HG03520 (cell line): ENCODE results near the gene KLHL41.

Experiments used
- ATAC-seq: cut with Tn5 transposase; IDR thresholded peaks from one replicate; pipeline ENCODE4 v1.9.1; 2021; ENCODE audit warnings: mild to moderate bottlenecking, moderate library complexity; ENCODE audit not compliant: unreplicated experiment

KLHL41 gene

DNA sequence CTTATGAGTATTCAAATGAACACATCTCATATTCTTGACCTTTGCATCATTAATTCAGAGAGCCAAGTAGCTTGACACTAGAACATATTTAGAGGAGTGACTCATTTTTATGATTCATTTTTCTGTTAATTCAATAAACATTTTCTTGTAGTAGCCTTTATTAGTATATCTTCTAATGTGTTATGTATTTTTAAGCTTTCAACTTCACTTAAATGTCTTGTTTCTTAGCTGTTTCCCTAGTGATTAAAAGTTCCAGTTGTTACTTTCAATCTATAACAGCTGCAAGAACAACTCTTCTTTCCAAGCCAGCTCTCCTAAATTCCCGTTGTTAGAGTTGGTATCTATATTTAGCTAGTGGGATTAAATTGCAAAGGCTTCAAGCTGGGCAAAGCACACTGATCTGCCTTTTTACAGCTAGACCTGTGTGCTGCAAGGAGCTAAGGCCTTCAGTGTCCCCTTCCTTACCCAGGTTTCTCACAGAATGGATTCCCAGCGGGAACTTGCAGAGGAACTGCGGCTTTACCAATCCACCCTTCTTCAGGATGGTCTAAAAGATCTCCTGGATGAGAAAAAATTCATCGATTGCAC, at the start of gene KLHL41:
TSS of gene KLHL41 (plus strand) at position 405 of the 588 bp plus-strand sequence. CDS start at position 482, 77 bp downstream.
- no peak for ATAC-seq

DNA sequence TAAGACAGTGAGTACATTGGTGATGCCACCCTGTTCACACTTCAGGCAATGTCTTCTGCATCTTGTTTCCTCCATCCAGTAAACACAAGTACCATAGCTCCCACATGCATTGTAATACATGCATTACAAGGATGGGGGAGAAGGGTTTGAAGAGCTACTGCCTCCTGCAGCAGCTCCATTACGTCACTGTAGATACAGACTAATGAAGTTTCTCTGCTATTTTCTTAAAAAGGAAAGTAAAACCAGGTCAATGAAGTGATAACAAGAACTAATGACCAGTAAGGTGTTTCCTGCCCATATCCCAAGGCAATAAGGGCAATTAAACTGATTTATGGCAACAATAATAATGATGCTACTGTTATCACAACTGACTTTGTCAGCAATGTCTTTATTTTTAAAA, 48.4 kb upstream of the KLHL41 start:
- no peak for ATAC-seq

DNA sequence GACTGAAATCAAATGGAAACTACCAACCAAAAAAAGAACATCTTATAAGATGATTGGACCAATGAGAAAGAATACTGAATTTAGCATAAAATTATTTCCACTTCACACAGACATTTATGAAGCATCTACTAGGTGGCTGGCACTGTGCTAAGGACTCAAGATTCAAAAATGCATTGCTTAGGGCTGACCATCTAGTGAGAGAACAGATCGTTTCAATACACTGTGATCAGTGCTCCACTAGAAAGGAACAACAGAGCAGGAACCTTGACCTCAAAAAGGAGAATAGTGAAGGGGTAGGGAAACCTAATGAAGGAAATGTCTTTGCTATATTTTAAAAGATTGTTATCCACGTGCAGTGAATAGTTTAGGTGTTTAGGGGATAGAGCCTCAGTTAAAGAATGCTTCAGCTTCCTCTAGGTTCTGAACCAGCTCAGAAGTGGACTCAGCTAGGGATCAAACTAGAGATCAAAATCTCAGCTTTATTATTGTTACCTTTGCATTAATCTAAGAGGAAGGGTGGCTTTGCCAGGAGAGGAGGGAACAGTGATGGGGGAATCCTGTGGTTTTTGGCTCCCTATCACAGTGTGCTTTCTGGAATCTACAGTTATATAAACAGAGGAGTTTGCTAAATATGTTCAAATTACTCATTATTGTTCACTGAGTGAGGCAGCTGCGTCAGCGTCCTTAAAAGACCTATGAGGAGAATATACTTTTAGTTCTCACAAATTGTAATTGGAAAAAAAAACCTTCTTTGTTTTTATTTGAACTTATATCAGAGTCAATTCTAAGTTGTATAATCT, 46.4 kb upstream of the KLHL41 start:
- ATAC-seq: no peak

DNA sequence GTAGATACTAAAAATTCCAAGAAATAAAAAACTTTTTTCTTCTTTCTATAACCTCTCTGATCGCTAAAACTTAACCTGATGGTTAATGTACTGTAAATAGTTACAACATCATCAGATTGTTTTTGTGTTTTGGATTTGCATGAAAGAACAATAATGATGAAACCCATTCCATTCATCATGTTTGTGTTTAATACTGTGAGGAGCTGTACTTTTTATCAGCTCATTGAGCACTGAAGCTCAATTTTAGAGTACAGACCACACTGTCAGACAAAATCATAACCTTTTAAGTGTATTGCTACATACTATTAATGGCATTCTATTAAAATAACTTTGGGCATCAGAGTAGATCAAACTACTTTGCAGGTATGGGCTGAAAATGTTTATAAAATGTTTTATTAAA, 45.0 kb upstream of the KLHL41 start:
- ATAC-seq: no peak

DNA sequence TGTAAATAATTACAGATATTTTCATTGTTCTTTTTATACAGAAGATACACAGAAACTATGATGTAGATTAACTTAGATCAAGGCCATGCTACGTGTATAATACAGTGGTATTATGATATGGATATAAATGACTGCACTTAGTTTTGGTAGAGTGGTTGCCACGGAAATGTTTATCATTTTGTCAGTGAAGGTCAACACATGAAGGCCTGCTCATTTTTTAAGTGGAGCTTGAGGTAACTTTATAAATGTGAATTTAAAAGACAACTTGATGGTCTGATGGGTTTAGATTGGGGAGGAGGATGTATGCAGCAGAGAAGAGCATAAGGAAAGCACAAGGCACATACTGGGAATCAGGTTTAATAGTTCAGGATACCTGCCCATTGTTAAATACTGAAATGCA, 44.6 kb upstream of the KLHL41 start:
- no peak for ATAC-seq

DNA sequence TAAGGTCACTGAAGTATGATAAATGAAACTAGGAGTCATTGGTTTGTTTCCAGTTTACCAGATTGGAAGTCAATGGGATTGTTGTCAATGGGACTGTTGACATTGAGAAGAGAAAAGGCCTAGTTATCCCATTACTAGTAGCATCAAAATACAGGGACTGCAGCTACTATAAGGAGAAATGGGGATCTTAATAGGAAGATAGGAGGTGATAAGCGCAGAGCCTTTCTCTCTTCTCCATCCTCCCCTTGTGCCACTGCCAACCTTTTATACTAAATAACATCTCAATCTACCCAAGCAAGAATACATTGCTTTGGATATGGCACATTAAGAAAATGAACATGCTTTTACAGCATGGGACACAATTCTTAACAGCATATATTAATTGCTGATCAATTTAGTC, 40.7 kb upstream of the KLHL41 start:
- ATAC-seq: no peak

DNA sequence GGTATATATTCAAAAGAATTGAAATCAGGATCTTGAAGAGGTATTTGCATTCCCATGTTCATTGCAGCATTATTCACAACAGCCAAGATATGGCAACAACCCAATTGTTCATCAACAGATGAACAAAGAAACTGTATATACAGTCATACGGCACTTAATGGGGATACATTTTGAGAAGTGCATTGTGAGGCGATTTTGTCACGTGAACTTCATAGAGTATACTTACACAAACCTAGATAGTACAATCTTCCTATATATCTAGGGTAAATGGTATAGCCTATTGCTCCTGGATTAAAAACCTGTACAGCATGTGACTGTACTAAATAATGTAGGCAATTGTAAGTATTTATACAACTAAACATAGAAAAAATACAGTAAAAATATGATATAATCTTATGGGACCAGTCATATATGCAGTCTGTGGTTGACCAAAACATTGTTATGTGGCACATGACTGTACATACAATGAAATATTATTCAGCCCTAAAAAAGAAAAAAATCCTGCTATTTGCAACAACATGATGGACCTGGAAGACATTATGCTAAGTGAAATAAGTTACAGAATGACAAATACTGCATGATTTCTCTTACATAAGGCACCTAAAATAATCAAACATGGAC, 39.4 kb upstream of the KLHL41 start:
- no peak for ATAC-seq

DNA sequence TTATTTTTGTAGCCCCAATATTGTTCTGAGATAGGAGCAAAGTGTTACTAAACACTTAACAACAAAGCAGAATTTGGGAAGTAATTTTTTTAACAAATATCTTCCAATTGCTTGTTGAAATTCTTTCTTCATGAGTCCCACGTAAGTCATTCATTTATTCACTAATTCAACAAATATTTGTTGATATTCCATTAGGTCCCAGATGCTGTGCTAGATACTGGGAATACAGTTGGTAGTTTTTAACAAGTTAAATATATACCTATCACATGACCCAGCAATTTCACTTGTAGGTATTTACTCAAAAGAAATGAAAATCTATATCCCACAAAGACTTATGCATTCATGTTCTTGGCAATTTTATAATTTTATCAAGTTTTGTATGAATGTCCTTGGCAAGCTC, 37.3 kb upstream of the KLHL41 start:
- no peak for ATAC-seq

DNA sequence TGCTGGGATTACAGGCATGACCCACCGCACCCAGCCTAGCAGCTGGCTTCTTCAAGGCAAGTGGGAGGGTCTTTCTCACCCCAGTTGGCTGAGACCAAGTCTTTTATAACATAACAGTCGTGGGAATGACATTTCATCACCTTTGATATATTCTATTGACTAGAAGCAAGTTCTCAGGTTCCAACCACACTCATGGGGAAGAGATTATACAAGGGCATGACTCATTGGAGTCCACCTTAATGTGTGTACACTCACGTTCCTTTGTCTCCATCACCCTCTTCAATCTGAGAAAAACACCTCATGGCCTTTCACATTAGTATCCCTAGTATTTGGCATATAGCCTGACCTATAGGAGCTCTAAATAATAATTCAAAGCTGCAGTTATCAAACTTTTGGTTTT, 33.0 kb upstream of the KLHL41 start:
- ATAC-seq: no peak

DNA sequence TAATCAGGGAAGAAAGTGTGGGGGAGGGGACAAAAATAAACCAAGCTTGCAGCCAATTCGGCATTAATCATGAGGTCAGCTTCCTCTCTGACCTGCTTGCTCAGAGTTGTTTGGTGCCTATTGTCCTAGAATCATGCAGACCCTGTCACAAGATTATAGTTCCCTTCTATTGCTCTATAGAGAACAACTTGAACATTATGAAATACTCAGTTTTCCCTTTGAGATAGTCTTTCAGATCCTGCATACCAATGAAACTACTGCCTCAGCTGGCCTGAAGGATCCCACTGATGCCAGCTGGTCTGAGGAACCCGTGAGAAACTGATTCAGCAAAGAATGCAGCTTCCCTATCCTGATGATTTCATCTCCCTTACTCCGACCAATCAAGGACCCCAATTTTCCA, 31.2 kb upstream of the KLHL41 start:
- ATAC-seq: no peak

DNA sequence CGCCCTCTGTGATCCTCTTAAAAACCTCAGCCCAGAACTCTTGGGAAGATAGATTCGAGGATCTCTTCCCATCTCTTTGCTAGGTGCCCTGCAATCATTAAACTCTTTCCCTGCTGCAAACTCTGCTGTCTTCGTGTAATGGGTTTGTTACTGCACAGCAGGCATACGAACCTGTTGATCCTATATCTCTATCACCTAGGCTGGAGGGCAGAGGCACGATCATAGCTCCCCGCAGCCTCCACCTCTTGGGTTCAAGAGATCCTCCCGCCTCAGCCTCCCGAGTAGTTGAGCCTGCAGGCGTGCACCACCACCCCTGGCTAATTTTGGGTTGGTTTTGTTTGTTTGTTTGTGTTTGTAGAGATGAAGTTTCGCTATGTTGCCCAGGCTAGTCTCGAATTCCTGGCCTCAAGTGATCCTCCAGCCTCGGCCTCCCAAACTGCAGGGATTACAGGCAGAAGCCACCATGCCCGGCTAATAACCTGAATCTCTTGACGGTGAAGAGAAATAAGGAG, 30.7 kb upstream of the KLHL41 start:
- ATAC-seq: no peak

DNA sequence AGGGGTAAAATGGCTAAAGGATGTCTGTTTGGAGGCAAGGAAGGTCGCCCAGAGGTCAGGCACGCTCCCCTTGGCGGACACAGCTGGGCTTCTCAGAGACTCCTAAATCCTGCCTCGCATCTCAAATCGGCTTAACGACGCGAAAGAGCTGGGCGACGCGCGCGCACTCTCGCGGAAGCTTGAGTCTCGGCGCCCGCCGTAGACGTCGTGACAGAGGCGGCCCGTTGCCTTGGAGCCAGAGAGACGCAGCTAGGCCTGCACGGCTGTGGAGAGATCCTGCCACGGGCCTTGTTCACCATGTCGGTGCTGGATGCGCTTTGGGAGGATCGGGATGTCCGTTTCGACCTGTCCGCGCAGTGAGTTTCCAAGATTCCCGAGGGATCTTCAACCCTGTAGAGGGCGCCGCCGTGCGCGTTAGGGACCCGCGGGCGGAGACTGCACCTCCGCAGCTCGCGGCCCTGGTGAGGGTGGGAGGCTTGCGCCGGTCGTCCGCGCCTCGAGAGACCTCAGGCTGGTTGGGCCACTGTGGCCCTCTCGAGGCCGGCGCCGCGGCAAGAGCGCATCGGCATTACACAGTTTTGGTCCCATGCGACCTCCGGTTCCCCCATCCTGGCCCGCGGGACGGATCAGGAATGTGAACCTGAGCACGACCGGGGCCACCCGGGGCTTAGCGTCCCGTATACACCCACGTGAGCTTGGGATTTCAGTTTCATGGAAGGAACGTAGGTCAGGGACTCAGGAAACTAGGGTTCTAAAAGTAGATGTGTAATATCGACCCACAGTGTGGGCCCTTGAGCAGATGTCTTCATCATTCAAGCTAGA, 30.0 kb upstream of the KLHL41 start, which contains the start of gene BBS5:
TSS of gene BBS5 (plus strand) at position 238 of the 822 bp plus-strand sequence. CDS start at position 298, 60 bp downstream.
- peak; percentile 93 for ATAC-seq

DNA sequence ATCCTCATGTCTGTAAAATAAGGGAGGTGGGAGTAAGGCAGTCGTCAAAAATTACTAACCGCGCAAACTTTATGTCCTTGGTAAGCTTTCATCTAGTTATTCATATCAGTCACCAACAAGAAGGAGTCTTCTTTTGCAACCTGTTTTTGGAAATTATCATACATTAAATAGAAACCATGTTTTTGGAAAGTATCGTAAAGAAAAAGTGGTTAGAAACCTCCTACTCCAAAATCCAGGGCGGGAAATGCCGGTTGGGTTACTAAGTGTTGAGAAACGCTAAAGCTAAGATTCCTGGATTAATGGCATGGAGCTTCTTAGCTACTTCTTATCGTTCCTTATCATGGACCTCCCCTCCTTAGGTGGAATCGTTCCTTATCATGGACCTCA, 29.4 kb upstream of the KLHL41 start:
- no peak for ATAC-seq

DNA sequence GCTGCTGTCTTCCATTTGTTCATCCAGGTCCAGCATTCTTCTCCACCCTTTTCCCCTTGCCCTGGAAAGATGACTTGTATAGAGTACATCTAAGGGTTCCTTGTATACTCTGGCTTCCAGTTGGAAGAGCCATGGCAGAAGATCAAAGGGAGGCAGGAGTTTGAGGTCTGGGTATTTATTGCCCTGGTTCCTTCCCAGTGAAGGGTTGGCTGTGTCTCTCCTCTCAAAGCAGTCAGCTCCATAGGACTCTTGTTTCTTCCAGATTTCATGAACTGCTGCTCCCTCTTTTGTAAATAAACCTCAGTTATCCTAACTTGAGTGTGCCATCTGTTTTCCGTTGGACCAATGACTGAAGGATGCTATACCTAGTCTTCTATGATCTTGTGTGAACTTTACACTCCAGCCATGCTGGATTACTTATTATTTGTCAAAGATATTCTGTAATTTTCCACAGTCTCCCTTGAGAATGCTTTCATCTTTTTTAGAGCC, 23.8 kb upstream of the KLHL41 start:
- ATAC-seq: no peak

DNA sequence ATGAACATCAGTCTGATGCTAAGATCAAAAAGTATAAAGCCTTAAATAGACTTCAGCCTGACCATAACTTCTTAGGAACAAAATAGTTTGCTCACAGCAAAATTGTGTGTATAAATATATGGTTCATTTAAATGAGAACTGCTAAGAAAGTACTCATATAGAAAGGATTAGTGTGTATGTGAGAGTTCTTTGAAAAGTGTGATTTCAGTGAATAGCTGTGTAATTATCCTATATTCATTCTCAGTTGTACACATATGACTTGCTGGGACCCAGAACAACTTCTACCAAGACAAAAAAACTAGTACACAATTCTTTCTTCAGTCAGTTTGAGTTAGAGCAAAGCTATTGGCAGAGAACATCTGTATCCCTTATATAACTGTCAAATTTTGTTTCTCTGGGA, 23.0 kb upstream of the KLHL41 start:
- ATAC-seq: no peak

DNA sequence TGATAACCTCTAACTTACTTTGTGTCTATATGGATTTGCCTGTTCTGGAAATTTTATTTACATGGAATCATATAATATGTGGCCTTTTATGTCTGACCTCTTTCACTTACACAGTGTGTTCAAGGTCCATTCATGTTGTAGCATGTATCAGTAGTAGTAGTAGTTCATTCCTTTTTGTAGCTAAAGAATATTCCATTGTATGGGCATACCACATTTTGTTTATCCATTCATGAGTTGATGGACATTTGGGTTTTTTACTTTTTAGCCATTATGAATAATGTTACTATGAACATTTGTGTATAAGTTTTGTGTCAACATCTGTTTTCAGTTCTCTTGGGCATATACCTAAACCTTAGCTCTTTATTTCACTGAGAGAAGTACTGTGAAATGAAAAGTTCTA, 18.7 kb upstream of the KLHL41 start:
- no peak for ATAC-seq

DNA sequence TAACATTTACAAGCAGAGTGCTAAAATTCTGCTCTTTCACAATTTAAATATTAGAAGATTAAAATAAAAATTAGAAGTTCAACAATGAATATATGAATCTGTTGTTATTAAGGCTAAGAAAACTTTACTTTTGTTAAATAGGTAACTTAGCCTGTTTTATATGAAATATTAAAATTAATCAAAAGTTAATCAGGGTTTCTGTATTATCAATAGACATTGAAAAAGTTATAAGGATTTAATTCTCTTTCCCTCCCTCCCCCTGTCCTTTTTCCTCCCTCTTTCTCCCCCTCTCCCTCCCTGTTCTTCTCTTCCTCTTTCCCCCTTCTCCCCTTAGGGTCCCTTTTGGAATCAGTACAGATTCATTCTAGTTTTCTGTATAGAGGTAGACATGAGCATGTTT, 18.1 kb upstream of the KLHL41 start:
- ATAC-seq: no peak

DNA sequence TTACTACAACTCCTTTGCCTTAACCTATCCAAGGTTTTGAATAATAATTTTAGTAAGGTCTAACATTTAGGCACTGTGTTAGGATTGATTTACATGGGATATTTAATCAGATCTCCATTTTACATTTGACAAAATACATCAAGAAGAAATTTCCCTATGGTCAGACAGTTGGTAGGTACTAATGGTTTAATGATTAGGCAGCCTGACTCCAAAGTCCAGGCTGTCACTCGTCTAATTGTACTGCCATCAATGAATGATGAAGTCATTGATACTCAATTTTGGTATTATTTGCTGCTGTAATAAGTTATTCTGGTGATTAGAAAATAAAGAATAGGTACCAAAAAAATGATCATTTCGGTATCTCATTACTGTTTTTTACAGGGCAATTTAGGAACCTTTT, 16.1 kb upstream of the KLHL41 start:
- ATAC-seq: no peak

DNA sequence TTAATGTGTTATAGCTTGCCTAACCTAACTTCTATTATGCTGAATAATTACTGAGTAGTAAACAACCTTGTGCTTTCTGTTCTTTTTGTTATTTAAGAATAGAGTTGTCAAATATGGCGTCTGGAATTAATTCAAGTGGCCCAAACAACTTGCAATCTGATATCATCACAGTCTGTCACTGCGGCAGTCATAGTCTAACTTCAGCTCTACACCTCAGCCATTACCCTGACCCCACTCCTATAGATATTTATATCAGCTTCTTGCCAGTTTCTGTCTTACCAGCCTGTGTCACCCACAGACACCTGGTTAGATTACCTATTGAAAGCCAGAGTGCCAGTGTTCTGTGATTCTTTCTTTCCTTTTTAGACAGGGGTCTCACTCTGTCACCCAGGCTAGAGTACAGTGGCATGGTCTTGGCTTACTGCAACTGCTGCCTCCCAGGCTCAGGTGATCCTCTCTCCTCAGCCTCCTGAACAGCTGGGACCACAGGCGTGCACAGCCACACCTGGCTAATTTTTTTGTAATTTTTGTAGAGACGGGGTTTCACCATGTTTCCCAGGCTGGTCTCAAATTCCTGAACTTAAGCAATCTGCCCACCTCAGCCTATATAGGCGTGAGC, 14.1 kb upstream of the KLHL41 start:
- no peak for ATAC-seq

DNA sequence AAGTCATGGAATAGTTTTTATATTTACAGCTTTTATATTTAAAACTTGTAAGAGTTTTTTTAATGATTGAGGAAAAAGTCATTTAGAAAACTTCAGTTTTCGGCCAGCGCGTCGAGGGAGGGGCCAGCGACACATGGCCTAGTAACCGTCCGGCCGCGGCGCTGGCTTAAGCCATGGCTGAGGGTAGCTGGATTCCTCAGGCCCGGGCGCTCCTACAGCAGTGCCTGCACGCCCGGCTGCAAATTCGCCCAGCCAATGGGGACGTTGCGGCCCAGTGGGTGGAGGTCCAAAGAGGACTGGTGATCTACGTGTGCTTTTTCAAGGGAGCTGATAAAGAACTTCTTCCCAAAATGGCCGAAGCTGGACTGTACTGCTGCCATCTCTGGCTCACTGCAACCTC, 4.9 kb upstream of the KLHL41 start:
- no peak for ATAC-seq

DNA sequence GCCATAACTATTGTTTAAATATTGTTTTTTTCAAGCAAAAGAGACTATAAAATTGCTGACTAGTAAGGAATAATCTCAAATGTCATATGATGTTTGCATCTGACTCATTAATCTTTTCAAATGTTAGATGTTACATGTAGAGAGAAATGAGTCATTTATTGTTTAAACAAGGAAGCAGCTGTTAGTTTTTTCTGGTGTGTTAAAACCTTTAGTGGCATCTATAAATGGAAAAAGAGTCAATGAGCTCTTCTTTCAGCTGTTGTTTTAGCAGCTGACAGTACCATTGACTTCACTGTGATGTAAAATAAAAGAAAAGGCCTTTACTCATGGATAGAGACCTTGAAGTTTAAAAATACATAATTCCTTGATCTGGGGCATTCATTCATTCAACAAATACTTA, 1.8 kb upstream of the KLHL41 start:
- no peak for ATAC-seq
